Nucleus accumbens (tissue), 56 donors: ENCODE results near the gene BABAM2.

Source experiments
- DNase-seq, 56 donors: peaks; one replicate each; lab custom pipeline; 2025; lab: John Stamatoyannopoulos, UW

The BABAM2 gene

GRCh38 chr2:28292491-28292890 is 402.0 kb downstream of the BABAM2 start:
- no peak for DNase-seq

GRCh38 chr2:28293416-28293815 is 402.9 kb downstream of the BABAM2 start:
- no peak for DNase-seq

- DNase-seq: no peak
Observed at GRCh38 chr2:28294451-28294850, 403.9 kb downstream of the BABAM2 start.

GRCh38 chr2:28296243-28296642 is 405.7 kb downstream of the BABAM2 start:
- DNase-seq: no peak

GRCh38 chr2:28296904-28297303 is 406.4 kb downstream of the BABAM2 start:
- DNase-seq: no peak

- no peak for DNase-seq
Observed at GRCh38 chr2:28297531-28297930, 407.0 kb downstream of the BABAM2 start.

- no peak for DNase-seq
Observed at GRCh38 chr2:28298406-28298805, 407.9 kb downstream of the BABAM2 start.

GRCh38 chr2:28300485-28301341 is 410.2 kb downstream of the BABAM2 start:
- no peak for DNase-seq

GRCh38 chr2:28305202-28305601 is 414.7 kb downstream of the BABAM2 start:
- no peak for DNase-seq

GRCh38 chr2:28310107-28310506 is 419.6 kb downstream of the BABAM2 start:
- DNase-seq: peak in 8 of 56 donors; percentile 7 to 38 (median 20)

- no peak for DNase-seq
Observed at GRCh38 chr2:28311660-28312249, 421.2 kb downstream of the BABAM2 start.

- no peak for DNase-seq
Observed at GRCh38 chr2:28312307-28313219, 422.0 kb downstream of the BABAM2 start.

GRCh38 chr2:28313220-28313784 is 422.8 kb downstream of the BABAM2 start:
- no peak for DNase-seq

- DNase-seq: no peak
Observed at GRCh38 chr2:28314968-28315367, 424.4 kb downstream of the BABAM2 start.

GRCh38 chr2:28316546-28317335 is 426.2 kb downstream of the BABAM2 start:
- DNase-seq: no peak

- DNase-seq: no peak
Observed at GRCh38 chr2:28317390-28317789, 426.9 kb downstream of the BABAM2 start.

- no peak for DNase-seq
Observed at GRCh38 chr2:28318023-28318422, 427.5 kb downstream of the BABAM2 start.

GRCh38 chr2:28318462-28319117 is 428.1 kb downstream of the BABAM2 start:
- no peak for DNase-seq
